DMS153 treated with DMSO at 0.1 percent for 48 hours (cell line): ENCODE data around the gene KCNJ12.
"Not testable (repeated sequence)": the region's sequence is repeated elsewhere in the genome, so short reads cannot be mapped to it uniquely, and the experiment has no call there.

Experiments used
- DNase-seq: peaks from one replicate; lab custom pipeline; 2025; ENCODE audit not compliant: unreplicated experiment; lab: John Stamatoyannopoulos, UW

The KCNJ12 gene

DNA sequence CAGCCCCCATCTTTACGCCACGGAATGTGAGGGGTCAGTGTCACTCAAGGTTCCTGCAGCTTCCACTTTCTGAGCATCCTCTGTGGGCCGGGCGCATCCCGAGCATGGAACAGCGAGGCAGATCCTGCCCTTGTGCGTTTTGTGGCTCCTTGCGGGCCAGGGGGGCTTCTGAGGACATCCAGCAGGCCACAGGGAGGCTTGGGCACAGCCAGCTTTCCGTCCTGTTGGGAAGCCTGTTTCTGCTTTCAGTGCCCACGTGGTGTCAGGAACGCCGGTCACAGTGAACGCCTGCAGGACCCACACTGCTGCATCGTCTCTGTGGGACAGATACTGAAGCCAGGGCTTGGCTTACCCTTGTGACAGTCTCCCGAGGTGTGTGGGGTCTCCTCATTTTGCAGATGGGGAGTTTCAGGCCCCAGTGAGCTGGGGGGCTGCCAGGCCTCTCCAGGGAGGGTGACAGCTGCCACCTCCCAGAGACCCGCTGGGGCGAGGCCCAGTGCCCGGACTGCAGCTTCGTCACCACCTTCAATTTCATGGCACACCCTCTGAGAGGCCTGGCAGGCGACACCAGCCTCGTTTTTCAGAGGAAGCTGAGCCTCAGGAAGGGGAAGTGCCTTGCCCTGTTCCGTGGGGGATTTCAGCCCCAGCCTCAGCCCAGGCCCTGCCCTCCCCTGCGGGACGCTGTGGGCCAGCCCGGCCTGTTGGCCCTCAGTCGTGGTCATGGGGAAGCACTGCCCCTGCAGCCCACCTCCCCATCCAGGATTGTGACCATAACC, 29.0 kb downstream of the KCNJ12 start:
- DNase-seq, result not testable (repeated sequence)

GRCh38 chr17:21405904-21406400, 29.8 kb downstream of the KCNJ12 start:
- not testable (repeated sequence) for DNase-seq

- not testable (repeated sequence) for DNase-seq
Observed at GRCh38 chr17:21406616-21407404, 30.7 kb downstream of the KCNJ12 start.

DNA sequence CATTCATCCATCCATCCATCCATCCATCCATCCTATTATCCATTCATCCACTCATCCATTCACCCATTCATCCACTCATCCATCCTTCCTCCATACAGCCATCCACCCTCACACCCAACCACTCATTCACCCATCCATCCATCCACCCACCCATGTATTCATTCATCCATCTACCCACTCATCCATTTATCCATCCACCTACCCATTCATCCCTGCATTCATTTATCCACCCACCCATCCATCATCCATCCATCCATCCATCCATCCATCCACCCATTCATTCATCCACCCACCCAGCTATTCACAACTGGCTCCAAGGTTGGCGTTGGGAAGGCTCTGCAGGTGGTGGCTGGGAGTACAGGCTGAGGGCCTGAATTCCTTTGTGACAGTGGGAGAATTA, 31.6 kb downstream of the KCNJ12 start:
- DNase-seq, result not testable (repeated sequence)

DNA sequence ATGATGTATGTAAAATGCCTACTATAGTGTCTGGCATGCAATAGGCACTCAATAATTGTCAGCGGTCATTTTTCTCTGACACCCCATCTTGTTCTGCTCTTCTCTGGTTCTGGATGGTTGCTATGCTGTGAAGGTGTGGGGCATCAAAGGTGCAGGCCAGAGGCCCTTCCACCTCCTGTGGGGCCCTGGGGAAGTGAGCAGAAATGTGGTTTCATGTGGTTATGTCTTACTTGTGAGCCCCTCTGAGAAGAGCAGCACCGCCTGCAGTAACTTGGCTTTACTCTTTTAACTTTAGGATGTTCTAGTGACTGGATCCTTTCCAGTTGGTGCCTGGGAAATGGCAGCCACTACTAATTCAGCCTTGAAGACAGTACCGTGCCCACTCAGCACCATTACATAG, 32.1 kb downstream of the KCNJ12 start:
- not testable (repeated sequence) for DNase-seq

- DNase-seq, result not testable (repeated sequence)
Observed at GRCh38 chr17:21408766-21409300, 32.7 kb downstream of the KCNJ12 start.

DNA sequence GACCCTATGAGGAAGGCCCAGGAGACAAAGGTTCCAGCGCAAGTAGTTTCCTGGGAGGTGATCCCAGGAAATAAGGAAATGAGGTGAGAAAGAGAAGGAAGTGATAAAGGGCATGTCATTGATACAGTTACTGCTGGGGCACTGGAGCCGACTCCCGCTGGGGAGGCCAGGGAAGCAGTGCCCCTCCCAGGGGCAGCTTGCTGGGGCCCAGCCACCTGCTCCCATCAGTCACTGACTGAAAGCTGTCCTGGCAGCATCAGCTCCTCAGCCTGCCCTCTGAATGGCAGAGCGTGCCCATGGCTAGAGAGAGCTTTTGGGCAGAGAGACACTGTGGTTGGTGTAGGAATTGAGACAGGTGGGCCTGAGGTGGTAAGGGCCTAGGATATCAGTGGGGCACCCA, 33.2 kb downstream of the KCNJ12 start:
- not testable (repeated sequence) for DNase-seq

DNA sequence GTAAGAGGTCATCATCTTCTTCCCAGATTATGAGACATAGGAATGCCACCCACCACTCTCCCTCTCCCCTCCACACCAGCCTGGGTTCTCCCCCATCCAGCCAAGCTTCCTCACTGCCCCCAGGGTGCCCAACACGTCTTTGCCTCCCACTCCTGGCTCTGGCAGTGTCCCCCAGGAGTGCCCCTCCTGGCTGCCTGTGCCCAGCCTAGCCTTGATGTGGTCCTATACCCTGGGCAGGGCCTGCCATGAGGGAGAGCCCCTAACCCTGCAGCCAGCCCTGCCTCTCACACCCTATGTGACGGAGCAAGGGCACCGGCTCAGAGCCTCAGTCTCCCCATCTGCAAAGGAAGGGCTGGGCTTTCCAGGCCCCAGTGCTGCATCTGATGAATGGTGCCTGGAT, 33.8 kb downstream of the KCNJ12 start:
- DNase-seq, result not testable (repeated sequence)

DNA sequence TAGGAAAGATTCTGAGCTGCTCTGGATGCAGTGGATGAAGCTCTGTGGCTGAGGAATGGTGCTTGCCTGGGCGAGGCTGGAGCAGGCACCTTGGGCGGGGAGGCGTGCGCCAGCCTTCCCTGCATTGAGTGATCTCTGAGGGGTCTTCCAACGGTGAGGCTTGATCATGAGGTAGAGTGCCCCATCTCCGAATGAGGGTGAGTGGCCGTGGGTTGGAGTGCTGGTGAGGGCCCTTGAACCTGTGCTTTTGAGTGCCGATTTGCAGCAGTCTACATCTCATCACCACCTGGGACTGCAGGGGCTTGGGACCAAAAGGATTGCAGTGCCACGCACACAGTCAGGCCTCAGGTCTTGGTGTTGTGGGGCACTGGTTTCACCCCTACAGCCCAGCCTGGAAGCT, 34.2 kb downstream of the KCNJ12 start:
- not testable (repeated sequence) for DNase-seq

DNA sequence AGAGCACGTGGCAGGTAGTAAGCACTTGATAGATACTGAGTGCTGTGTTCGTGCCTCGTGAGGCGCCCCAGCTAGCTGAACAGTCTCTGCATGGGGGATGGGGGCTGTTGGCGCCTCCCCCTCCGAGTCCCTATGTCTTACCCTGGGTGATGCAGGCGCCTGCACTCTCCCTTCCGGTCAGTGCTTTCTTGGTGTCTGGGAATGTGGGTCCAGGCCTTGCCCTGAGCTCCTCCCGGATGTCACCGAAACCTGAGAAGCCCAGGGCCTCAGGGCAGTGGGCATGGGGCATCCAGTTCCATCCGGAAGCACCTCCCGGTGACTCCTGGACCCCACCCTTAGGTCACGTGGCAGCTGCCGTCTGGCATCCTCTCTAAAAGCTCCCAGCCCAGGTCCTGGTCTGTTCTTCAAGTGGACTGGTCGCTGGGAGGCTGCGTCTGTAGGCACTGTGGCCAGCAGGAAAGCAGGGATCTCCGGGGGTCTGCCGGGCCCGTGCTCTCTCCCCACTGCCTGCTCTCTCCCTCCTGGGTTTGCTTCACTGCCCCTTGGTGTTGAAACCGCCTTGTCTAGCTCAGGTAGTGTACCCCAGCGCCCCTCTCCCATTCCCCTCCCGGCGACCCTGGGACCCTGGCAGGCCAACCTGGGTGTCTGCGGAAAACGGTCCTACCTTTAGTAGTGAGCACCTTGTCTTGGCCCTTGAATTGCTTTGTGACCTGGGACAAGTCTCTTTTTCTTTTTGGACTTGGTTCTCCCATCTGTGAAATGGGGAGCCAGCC, 34.9 kb downstream of the KCNJ12 start:
- not testable (repeated sequence) for DNase-seq

- DNase-seq, result not testable (repeated sequence)
Observed at GRCh38 chr17:21411679-21412205, 35.6 kb downstream of the KCNJ12 start.

- DNase-seq, result not testable (repeated sequence)
Observed at GRCh38 chr17:21412207-21412681, 36.1 kb downstream of the KCNJ12 start.

DNA sequence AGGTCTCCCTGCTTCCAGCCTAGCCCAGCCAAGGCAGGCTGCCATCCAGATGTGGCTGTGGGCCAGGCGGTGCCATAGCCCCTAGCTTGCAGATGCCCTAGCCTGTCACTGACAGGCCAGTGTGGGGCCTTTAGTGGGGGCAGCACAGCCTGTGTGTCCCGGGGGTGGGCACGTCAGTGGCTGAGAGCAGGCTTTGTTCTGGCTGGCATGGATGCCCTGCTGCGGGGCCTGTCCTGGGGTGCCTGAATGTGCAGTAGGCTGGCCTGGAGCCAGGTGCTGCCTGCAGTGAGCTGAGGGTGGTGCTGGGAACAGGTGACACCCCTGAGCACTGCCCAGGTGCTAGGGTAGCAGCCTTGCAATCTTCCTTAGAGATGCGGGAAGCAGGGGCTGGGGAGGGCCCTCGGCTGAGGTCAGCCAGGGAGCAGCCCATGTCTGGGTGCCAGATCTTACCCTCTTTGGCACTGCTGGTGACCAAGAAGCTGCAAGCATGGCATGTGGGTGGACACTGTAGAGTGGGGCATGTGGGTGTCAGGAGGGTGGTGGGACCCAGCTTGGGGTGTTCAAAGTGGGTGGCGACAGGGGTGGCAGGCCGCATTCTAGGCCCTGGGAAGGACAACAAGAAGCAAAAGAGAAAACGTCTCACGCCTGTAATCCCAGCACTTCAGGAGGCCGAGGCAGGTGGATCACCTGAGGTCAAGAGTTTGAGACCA, 37.6 kb downstream of the KCNJ12 start:
- not testable (repeated sequence) for DNase-seq

GRCh38 chr17:21414616-21415015, 38.5 kb downstream of the KCNJ12 start:
- not testable (repeated sequence) for DNase-seq

GRCh38 chr17:21415166-21415990, 39.2 kb downstream of the KCNJ12 start:
- DNase-seq, result not testable (repeated sequence)

DNA sequence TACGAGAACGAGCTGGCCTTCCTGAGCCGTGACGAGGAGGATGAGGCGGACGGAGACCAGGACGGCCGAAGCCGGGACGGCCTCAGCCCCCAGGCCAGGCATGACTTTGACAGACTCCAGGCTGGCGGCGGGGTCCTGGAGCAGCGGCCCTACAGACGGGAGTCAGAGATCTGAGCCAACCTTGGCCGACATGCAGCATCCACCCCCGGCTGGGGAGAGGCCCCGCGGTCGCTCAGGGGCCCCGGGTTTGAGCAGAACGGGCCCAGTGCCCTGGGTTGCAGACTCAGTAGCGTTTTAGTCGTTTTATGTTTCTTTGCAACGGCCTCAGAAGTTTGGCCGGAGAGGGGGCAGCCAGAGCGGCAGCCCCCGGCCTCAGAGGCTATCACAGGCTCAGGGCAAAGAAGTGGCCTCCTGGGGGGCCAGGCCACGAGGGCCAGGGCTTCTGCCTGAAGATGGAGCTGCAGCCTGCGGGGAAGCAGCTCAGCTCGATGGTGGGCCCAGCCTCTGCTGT, 40.4 kb downstream of the KCNJ12 start:
- DNase-seq, result not testable (repeated sequence)

DNA sequence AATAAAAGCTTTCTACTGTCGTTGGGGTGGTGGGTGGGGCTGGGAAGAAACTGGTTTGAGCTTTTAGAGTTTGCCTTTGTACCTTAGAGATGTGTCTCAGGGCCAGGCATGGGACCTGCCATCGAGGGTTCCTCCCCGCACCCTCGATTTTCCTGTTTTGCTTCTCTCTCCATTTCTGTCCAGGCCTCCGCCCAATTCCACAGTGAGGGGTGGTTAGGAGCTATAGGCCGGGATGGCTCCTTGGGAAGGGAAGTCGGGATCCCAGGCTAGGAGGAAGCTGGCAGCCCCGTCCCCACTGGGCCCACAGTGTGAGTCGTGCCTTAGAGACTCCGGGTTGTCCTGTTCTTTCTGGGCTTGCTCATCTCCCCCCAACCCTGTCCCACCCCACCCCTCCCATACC, 41.2 kb downstream of the KCNJ12 start:
- DNase-seq, result not testable (repeated sequence)

- DNase-seq, result no peak
Observed at GRCh38 chr17:21417921-21418320, 41.8 kb downstream of the KCNJ12 start.
